Measurements from ENCODE around the gene ZNF407.

Gene ZNF407

DNA sequence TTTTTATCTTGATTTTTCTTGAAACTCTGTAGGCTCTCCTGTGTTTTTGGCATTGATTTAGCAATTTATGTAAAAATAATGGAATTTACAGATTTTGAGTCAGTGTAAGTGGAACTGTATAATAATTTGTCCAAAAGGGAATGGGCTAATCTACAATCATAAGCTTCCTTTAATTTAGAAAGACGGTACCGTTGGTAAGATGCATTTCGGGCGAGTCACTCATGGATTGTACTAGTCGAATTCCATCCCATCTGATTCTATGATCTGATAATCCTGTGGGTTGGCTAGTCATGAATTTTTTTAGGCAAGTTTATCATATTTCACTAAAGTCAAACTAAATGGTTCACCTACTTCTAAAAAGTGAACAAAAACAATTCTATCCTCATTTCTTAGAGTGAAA lies 133.4 kb downstream of the ZNF407 start:
- DNase-seq: no peak

DNA sequence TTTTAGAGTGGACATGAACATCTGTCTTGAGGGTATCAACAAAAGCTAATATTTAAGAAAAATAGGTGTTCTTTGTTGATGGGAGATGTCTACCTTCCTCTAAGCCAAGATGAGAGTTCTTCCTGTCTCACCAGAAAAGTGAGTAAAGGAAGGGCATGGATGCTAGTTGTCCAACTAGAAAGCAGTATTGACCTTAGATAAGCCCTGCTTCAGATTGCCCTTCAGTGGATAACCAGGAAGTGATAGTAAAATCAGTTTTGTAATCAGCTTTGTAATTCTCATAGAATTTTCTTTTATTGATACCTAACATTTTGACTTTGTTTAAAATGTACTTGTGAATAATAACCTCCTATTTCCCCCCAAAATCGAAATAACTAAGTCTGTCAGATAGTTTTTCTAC lies 134.7 kb downstream of the ZNF407 start:
- DNase-seq: no peak

DNA sequence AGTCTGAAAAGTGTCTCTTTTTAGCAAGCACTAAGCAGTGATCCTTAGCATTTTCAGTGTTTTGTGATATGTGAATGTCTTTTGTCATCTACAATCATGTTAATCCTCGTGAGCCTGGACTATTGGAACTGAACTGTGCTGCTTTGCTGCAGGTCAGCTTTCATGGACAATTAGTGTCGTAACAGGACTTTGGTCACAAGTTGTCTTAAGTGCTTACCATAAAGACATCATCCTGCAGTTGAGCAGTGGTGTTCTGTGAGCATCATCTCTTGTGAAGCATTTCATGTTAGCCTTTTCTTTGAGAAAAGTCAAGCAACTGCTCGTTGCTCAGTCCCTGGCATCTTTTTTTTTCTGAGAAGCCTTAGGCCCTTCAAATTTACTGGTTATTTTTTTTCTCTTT lies 135.9 kb downstream of the ZNF407 start:
- no peak for DNase-seq

DNA sequence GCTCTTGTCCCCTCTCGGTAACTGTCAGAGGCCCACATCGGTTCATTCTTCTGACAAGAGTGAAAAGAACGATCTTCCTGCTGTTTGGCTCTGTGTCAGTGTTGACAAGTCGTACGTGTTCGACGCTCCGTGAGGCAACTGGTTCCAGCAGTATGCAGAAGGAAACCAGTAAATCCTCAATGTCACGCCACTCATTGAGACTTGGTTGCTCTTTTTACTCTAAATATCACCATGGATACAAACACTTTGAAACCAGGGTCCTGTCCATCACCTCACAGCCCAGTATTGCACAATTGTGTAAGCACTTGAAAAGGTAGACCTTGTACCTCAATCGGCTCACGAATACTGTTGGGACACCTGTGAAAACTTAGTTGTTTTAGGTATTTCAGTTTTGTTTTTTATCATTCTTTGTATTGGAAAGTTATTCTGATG lies 136.4 kb downstream of the ZNF407 start:
- DNase-seq: no peak

DNA sequence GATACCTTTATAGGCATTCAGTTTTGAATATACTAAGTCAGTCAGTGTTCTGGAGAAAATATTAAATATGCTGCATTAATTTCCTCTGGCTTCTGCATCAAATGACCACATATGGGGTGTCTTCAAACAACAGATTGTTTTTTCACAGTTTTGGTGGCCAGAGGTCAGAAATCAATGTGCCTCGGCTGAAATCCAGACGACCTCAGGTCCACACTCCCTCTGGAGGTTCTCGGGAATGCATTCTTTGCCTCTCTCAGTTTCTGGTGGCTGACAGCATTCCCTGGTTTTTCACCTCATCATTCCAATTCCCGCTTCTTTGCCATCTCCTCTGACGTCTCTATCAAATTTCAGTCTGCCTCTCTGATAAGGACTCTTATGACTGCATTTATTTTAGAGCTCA lies 142.3 kb downstream of the ZNF407 start:
- no peak for DNase-seq

DNA sequence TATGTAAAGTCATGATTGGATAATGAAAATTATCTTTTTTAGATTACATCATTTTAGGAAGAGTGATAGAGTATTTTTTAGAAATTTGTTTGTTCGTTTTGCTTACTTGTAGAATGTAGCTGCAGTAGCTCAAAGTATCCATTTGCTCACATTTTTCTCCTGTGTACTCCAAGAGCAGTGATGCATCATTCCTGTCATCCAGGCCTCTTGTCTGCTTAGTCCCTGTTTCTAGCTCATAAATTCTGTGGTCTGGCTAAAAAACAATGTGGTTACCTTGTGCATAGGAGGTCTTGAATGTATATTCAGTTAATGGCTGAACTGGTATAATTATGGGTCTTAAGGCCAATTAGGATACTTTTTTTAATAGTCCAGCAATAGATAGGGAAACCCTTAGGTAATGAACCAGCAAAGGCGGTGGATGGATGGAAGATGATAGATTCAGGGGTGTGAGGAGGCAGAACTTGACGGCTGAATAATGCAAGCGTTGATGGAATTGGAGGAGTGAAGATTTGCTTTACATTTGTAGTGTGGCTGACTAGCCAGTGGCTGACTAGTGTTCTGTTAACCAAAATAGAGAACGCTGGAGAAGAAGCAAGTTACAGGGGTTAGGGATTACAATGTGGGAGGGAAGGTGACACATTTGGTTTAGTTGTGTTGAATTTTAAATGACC lies 145.0 kb downstream of the ZNF407 start:
- no peak for DNase-seq

DNA sequence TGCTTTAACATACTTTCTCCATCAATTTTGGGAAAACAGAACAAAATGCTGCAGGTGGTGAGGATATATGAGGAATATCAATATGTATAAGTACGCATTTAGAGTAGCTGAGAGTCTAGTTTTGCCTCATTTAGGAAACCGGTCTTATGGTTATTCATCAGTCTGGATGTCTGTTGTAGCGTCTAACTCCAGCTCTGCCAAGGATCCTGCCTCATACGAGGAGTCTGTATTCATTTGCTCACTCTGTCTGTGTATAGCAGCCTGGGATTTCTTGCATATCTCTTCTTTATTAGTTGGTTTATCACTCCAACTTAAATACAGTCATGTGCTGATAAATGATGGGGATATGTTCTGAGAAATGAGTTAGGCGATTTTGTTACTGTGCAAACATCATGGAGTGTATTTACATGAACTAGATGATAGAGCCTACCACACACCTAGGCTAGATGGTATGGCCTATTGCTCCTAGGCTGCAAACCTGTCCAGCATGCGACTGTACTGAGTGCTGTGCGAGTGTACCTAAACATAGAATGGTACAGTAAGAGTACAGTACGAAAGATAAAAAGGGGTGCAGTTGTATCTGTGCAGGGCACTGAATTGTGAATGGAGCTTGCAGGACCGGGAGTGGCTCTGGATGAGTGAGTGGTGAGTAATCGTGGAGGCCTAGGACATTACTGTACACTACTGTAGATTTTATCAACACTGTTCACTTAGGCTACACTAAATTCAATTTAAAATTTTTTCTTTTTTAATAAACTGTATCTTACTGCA lies 148.1 kb downstream of the ZNF407 start:
- no peak for DNase-seq

DNA sequence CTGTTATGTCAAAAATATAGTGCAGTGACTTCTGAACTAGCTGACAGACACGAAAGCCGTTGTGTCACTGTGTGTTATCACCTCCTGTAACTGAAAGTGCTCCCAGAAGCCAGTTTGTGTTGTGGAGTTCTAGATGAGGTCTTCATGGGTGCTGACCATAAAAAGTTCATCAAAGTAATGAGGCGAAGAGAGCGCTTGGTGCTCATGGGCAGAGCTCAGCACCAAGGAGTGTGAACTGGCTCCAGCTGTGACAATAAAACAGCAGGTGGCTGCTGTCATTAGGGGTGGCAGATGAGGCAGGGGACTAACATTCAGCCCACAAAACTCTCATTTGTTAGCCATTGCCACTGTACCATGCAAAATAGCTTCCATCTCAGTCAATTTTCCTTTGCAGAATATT lies 151.1 kb downstream of the ZNF407 start:
- no peak for DNase-seq

DNA sequence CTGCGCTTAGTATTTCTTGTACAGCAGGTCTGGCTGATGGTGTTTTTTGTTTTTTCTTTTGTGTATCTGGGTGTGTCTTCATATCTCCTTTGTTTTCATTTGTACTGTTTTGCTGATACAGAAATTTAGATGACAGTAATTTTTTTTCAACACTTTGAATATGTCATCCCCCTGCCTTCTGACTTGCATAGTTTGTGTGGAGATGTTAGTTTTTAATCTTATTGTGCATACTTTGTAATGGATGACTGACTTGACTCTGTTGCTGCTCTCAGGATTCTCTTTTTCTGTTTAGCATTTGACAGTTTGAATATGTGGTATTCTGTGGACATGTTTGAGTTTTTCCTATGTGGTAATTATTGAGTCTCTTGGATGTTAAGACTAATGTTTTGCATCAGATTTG lies 161.3 kb downstream of the ZNF407 start:
- DNase-seq: no peak

DNA sequence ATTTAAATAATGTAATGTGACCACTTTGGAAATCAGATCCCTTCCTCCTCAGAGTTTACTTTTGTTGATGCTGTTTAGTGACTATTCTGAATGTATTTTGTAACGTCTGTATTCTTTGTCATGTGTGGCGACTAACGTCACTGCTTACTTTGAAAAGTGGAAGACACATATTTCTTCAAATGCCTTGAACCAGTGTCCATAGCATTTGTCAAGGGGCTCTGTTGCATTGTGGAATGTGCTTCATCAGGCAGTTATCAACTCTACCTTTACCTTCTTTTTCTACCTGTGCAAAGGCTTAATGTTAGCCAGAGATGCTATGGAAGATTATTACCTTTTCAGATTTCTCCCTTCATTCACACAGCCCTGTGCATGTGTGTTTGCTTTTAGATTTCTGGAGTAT lies 162.4 kb downstream of the ZNF407 start:
- no peak for DNase-seq

DNA sequence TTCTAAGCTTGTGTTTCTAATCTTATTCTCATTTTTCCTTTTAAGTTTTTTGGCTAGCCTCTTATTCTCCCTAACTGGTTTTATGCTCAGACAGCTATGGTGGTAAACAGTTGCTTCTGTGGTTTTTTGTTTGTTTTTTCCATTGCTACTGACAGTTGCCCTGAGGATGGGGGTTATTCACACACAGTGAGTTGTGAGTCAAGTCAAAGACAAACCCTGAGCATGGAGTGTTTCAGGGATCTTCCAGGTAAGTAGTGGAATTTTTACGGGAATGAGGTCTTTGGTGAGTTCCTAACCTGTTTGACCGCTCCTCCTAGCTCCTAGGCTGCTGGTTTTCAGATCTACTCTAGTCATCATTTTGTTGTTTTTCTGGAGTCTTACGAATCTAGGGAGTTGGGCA lies 162.8 kb downstream of the ZNF407 start:
- DNase-seq: no peak

DNA sequence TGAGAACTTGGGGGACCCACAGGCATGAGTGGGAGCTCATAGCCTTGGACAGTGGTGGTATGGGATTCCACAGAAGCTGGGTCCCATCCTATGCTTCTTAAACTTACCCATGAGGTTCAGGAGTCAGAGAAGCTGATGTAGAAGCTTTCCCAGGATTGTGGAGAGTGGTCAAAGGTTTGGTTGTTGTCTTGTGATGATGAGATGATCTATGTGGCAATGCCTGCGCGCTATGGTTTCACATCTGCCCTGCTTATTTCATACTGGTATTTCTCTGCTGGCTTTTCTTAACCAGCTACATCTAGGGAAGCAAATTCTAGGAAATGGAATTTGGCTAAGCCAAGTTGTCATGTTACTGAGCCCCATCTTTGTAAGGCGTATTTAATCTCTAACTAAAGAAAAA lies 168.6 kb downstream of the ZNF407 start:
- DNase-seq: no peak

DNA sequence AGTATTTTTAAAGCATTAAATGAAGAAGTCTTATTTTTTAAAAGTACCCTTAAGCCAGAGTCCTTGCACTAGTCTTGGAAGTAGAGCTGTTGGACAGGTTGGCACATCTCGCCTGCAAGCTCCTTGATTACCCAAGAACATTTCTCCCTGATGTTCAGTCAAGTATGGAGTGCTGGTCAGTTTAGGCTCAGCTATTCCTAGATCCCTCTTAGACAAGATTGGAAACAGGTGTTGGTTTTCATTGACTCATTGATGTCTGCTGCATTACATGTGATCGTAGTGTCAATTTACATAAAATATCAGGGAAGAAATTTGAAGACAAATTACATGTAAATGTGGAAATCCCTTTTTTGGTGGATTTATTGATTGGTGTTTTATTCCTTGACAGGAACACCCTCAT lies 170.4 kb downstream of the ZNF407 start:
- DNase-seq: no peak

DNA sequence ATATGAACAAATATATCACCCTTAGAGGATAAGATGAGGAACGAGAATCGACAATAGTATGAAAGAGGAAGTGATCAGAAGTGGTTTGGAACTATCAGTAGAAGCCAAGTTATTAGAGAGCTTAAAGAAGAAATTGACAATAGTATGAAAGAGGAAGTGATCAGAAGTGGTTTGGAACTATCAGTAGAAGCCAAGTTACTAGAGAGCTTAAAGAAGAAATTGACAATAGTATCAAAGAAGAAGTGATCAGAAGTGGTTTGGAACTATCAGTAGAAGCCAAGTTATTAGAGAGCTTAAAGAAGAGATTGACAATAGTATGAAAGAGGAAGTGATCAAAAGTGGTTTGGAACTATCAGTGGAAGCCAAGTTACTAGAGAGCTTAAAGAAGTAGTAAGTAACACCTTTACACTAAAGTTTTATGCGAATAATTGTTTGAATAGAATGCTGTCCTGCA lies 175.5 kb downstream of the ZNF407 start:
- no peak for DNase-seq

DNA sequence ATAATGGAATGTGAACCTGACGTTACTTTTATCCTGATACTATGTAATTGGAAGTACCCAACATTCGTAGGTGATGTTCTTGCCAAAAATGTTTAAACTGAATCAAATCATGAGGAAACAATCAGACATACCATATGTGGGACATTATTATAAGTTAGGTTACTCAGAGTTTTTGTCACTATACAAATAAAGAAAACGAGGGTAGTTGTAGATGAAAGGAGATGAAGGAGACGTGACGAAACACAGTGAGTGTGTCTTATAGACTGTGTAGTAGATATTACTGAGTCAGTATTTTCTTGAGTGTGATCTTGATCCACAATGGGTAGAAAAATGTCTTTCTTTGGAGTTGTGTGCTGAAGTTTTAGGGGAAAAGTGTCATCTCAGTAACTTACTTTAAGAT lies 176.8 kb downstream of the ZNF407 start:
- no peak for DNase-seq

DNA sequence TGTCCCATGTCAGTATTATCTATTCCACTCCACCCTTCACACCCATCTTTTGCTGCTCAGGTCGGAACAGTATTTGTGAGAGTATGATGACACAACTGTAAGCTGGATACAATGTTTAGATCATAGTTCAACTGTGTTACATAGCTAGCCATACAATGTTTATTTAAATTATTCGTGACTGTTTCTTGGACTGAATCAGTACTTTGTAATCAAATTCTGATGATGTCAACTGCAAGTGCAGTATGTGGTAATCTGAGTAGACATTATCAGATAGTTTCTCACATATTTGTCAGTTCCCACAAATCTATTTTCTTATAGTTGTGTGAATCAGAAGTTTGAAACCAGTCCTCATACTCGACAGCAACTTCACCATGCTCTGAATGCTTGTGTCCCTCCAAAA lies 177.6 kb downstream of the ZNF407 start:
- no peak for DNase-seq

DNA sequence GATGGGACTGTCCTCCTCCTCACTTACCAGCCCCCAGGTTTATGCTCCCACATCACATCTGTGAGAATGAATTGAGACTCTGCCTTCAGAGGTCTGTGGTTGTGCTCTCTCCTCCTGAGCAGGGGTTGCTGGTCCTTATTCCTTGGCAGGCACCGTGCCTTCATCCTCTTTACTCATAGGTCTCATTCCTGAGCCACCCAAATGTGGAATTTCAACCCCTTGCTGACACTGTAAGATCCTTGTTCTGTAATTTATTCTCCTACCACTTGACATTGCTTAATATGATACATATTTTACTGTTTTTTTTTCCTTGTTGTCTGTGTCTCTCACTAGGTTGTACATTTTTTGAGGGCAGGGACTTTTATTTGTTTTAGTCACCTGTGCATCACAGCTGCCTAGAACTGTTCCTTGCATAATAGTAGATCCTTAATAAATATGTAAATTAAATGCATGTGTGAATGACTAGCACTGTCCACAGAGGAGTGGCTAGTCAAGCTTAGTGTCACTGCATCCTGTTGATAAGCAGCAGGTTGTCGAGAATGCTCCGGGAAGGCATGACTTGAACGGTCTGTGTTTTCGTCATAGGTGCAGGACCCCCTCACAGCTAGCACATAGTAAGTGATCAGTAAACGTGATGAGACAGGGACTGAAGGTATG lies 180.6 kb downstream of the ZNF407 start:
- no peak for DNase-seq

DNA sequence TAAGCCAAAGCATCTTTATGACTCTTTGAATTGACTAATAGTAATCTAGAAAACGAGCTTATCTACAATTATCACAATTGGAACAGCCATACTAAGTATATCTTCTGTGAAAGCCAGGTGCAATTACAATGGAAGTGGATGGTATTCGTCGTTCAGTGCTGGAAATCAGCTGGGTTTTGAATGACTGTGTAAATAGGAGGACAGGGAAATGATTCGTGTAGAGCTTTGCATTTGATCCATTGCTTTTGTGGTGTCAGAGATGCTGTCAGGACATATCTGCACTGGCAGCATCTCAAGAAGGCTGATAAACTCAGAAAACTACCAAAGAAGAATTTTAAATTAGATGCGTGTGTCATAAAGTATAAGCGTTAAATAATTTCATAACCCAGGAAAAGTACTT lies 187.1 kb downstream of the ZNF407 start:
- DNase-seq: no peak

DNA sequence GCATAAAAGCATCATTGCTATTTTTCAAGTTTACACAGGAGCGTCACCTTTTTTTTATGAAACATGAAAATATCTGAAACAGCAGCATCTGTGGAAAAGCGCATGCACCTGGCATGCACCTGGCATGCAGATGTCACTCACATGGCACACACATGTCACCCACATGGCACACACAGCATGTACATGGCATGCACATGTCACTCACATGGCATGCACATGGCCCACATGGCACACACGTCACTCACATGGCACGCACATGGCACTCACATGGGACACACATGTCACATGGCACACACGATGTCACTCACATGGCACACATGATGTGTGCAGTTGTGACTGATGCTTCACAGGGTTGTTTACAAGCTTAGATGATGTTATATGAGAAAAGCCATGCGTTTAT lies 188.0 kb downstream of the ZNF407 start:
- DNase-seq: no peak

DNA sequence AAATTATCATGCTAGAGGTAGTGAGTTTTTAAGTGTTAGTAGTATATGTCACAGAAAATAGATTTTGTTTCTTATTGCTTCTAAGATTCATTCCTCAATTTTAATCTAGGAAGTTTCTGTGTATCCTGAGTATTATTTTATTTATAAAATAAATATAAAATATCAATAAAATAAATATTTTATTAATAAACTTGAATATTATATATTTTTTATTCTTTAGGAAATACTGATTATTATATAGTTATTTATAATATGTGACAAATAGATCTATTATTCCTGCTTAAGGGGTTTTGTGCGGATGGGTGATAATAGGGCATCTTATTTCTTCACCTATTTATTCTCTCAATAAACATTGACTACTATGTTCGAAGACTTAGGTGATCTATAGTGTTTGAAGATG lies 191.0 kb downstream of the ZNF407 start:
- no peak for DNase-seq

DNA sequence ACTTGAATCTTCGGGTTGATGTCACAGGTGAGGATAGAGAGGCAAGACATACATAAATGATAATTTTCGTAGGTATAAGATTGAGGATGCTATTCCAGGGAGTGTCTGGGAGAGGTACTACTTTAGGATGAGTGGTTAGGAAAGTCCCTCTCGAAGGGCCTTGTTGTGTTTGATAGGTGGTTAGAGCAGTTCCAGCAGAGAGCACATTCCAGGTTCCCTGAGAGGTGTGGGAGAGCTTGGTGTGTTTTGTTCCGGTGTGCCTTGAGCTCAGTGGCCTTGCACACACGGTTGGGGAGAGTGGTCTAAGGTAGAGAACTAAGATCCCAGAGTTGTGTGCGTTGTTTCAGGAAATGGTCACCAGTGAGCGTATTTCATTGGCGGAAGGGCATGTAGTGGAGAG lies 191.4 kb downstream of the ZNF407 start:
- DNase-seq: no peak

DNA sequence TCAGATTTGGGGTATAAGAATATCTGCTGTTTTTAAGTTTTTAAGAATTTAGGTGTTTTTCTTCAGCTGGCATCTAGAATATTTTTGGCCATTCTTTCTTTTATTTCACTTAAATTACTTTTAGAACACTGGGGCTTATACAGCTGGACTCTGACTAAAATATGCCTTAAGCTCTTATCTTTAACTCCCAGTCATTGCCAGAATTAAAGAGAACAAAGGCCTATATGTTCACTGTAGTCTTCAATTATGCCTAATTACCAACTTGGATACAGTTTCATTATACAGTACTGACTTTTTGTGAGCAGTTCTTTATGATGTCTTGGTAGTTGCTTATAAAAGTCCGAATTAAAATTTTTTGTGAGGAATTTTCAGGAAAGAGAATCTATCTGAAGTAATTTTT lies 192.8 kb downstream of the ZNF407 start:
- no peak for DNase-seq

DNA sequence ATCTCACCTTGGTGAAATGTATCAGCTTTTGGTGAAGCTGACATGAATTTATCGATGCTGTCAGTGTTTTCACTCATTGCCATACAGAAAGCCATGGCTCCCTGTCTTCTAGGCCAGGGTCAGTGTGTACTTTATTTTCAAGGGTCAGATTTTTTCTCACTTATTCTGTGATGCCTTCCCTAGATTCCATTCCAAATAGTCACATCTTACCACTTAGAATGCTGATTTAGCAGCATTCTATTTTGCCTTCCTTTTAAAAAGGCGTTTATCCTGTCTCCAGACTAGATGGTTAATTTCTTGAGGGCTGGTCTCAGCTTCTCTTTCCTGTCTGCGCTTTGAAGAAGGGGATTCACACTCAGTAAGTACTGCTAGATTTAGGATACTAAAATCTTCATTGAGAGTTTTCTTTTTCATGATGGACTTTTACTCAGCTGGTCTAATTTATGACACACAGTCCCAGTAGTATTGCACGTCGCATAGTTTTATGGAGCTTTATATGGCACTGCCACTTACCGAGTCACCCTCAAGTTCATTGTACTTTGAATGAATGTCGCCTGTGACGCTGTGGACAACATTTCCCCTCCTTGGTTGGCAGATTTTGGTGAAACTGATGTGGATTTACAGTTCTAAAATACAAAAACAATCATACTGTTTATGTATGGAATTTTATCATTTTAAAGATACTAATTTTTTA lies 194.0 kb downstream of the ZNF407 start:
- no peak for DNase-seq

DNA sequence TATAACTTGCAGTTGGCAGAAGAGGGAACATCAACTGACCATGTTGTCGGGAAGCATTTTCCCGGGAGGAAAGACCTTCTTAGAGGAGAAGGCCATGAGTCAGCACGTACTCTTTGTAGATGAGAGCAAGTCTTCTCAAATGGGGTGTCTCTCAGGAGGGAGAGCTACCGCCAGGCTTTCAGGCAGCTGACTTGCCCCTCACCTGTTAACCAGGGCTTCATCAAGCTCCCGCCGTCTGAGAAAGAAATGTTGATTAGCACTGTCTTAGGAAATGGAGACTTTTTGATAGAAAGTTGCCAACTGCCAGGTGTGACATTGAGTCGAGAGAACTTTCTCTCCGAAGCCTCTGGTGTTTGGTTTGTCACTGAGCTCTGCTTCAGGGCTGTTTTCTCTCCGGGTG lies 196.1 kb downstream of the ZNF407 start:
- no peak for DNase-seq
